ENCODE measurements around the gene ATP8B3. TPM values are rescaled to one million over a fixed set of nuclear protein-coding genes. Genes with fewer than 3 reads are reported as not detected.
A peak's percentile ranks its signal among the peaks of the same experiment; 100 is the strongest.

ATP8B3 gene
- total RNA-seq, 1 donor from 2014 or later: 3.0 TPM

- Histone ChIP-seq H3K27me3 (ENCODE audit: insufficient read depth, low read length) (no peaks in the 10 kb centered on the region), H3K36me3 (ENCODE audit: insufficient read depth, low read length) (no peaks in the 10 kb centered on the region), H3K9me3 (ENCODE audit: insufficient read depth, low read depth, low read length) (no peaks in the 10 kb centered on the region), H3K4me3 (ENCODE audit: insufficient read depth, low read depth, low read length) (no peak overlapping the region), H3K4me1 (ENCODE audit: insufficient read depth, low read length) (peaks cover 51% of the 10 kb centered on the region), H3K4me2 (ENCODE audit: low read length) (peak overlapping the region; percentile 81), H3K9ac (ENCODE audit: low read length) (no peak overlapping the region), H3K79me2 (ENCODE audit: insufficient read depth, low read length) (peaks cover 91% of the 10 kb centered on the region), H4K20me1 (ENCODE audit: insufficient read depth, low read length) (peaks cover 88% of the 10 kb centered on the region), H3K27ac (ENCODE audit: low read depth, low read length) (peak overlapping the region; percentile 19), H2AFZ (ENCODE audit: low read depth, low read length) (no peak overlapping the region)
- H3K4me1 Mint-ChIP-seq (ENCODE audit: low read depth, unreplicated experiment): peaks cover 14% of the 10 kb centered on the region
- TF ChIP-seq EZH2 (IDR thresholded peaks at IDR 0.05; ENCODE audit: insufficient read depth, low read length): no peak
- TF ChIP-seq, protein P1, sequence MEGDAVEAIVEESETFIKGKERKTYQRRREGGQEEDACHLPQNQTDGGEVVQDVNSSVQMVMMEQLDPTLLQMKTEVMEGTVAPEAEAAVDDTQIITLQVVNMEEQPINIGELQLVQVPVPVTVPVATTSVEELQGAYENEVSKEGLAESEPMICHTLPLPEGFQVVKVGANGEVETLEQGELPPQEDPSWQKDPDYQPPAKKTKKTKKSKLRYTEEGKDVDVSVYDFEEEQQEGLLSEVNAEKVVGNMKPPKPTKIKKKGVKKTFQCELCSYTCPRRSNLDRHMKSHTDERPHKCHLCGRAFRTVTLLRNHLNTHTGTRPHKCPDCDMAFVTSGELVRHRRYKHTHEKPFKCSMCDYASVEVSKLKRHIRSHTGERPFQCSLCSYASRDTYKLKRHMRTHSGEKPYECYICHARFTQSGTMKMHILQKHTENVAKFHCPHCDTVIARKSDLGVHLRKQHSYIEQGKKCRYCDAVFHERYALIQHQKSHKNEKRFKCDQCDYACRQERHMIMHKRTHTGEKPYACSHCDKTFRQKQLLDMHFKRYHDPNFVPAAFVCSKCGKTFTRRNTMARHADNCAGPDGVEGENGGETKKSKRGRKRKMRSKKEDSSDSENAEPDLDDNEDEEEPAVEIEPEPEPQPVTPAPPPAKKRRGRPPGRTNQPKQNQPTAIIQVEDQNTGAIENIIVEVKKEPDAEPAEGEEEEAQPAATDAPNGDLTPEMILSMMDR (IDR thresholded peaks at IDR 0.05; ENCODE audit: insufficient read depth, low read depth, low read length): no peak
- DNase-seq (ENCODE audit: low read depth): no peak
- H3K27ac Mint-ChIP-seq (ENCODE audit: unreplicated experiment): peak overlapping the region; percentile 66
- H3K36me3 Mint-ChIP-seq (ENCODE audit: low read depth, unreplicated experiment): no peaks in the 10 kb centered on the region
- no peak for FAIRE-seq
- no peaks in the 10 kb centered on the region for H3K9me3 Mint-ChIP-seq (ENCODE audit: unreplicated experiment)
- H3K4me3 Mint-ChIP-seq (ENCODE audit: unreplicated experiment): peak overlapping the region; percentile 40
- H3K27me3 Mint-ChIP-seq (ENCODE audit: low read depth, unreplicated experiment): no peaks in the 10 kb centered on the region
Measured at GRCh38 chr19:1856345-1856697, 44.2 kb upstream of the ATP8B3 start.

- no peaks in the 10 kb centered on the region for H3K36me3 Mint-ChIP-seq (ENCODE audit: low read depth, unreplicated experiment)
- no peaks in the 10 kb centered on the region for H3K9me3 Mint-ChIP-seq (ENCODE audit: unreplicated experiment)
- peaks cover 46% of the 10 kb centered on the region for H3K4me1 ChIP-seq (ENCODE audit: insufficient read depth, low read length)
- DNase-seq (ENCODE audit: low read depth) (no peak), FAIRE-seq (no peak)
- peak overlapping the region; percentile 50 for H3K9ac ChIP-seq (ENCODE audit: low read length)
- no peaks in the 10 kb centered on the region for H3K27me3 Mint-ChIP-seq (ENCODE audit: low read depth, unreplicated experiment)
- peak overlapping the region; percentile 40 for H3K4me3 Mint-ChIP-seq (ENCODE audit: unreplicated experiment)
- no peak overlapping the region for H3K4me3 ChIP-seq (ENCODE audit: insufficient read depth, low read depth, low read length)
- H3K9me3 ChIP-seq (ENCODE audit: insufficient read depth, low read depth, low read length): no peaks in the 10 kb centered on the region
- H3K27me3 ChIP-seq (ENCODE audit: insufficient read depth, low read length): no peaks in the 10 kb centered on the region
- H3K79me2 ChIP-seq (ENCODE audit: insufficient read depth, low read length): peaks cover 87% of the 10 kb centered on the region
- H4K20me1 ChIP-seq (ENCODE audit: insufficient read depth, low read length): peaks cover 88% of the 10 kb centered on the region
- peak overlapping the region; percentile 19 for H3K27ac ChIP-seq (ENCODE audit: low read depth, low read length)
- peaks cover 17% of the 10 kb centered on the region for H3K4me1 Mint-ChIP-seq (ENCODE audit: low read depth, unreplicated experiment)
- H2AFZ ChIP-seq (ENCODE audit: low read depth, low read length): no peak overlapping the region
- H3K4me2 ChIP-seq (ENCODE audit: low read length): peak overlapping the region; percentile 81
- TF ChIP-seq, protein P1 (IDR thresholded peaks at IDR 0.05; ENCODE audit: insufficient read depth, low read depth, low read length): no peak
- TF ChIP-seq EZH2 (IDR thresholded peaks at IDR 0.05; ENCODE audit: insufficient read depth, low read length): no peak
- peak overlapping the region; percentile 47 for H3K27ac Mint-ChIP-seq (ENCODE audit: unreplicated experiment)
- H3K36me3 ChIP-seq (ENCODE audit: insufficient read depth, low read length): no peaks in the 10 kb centered on the region
Measured at GRCh38 chr19:1855828-1856255, 43.8 kb upstream of the ATP8B3 start.

DNA sequence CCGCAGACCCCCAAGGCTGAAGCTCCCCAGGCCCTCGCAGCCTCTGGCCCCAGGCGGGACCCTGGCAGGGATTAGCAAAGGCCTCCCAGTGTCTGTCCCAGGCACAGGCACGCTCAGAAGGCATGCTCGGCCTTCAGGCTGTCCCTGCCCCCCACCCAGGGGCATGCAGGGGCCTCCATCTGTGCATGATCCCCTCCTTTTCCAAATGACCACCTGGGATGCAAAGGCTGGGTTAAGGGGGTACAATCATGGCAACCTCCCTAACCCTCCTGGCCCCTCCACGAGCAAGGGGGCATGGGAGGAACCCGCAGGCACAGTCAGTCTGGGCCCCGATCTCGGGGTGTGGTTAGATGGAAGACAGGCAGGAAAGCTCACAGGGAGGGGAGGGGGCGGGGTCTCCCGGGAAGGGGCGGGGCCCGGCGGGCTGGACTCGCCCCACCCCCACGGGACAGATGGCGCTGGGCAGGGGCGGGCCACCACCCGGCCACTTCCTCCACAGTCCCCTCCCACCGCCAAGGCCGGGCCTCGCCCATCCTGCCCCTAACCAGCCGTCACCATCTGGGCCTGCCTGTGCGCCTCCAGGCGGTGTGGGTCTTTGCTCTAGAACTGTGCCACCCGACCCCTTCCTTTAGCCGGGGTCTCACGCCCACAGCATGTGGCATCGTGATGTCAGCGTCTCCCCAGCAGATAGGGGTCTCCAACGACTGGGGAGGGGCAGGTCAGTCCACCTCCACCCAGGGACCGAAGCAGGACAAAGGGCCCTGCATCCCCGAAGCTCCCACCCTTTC, 43.2 kb upstream of the ATP8B3 start:
- peaks cover 84% of the 10 kb centered on the region for H4K20me1 ChIP-seq (ENCODE audit: insufficient read depth, low read length)
- TF ChIP-seq, protein P1 (IDR thresholded peaks at IDR 0.05; ENCODE audit: insufficient read depth, low read depth, low read length): no peak
- TF ChIP-seq EZH2 (IDR thresholded peaks at IDR 0.05; ENCODE audit: insufficient read depth, low read length): no peak
- H3K4me2 ChIP-seq (ENCODE audit: low read length): peak overlapping the region; percentile 81
- no peaks in the 10 kb centered on the region for H3K27me3 ChIP-seq (ENCODE audit: insufficient read depth, low read length)
- Mint-ChIP-seq H3K9me3 (ENCODE audit: unreplicated experiment) (no peaks in the 10 kb centered on the region), H3K27ac (ENCODE audit: unreplicated experiment) (peak overlapping the region; percentile 93), H3K4me1 (ENCODE audit: low read depth, unreplicated experiment) (peaks cover 18% of the 10 kb centered on the region), H3K27me3 (ENCODE audit: low read depth, unreplicated experiment) (no peaks in the 10 kb centered on the region), H3K4me3 (ENCODE audit: unreplicated experiment) (peak overlapping the region; percentile 66), H3K36me3 (ENCODE audit: low read depth, unreplicated experiment) (no peaks in the 10 kb centered on the region)
- peaks cover 81% of the 10 kb centered on the region for H3K79me2 ChIP-seq (ENCODE audit: insufficient read depth, low read length)
- H3K36me3 ChIP-seq (ENCODE audit: insufficient read depth, low read length): no peaks in the 10 kb centered on the region
- no peak for FAIRE-seq
- no peak overlapping the region for H3K27ac ChIP-seq (ENCODE audit: low read depth, low read length)
- no peak overlapping the region for H2AFZ ChIP-seq (ENCODE audit: low read depth, low read length)
- no peak overlapping the region for H3K4me3 ChIP-seq (ENCODE audit: insufficient read depth, low read depth, low read length)
- DNase-seq (ENCODE audit: low read depth): peak; percentile 35
- H3K4me1 ChIP-seq (ENCODE audit: insufficient read depth, low read length): peaks cover 40% of the 10 kb centered on the region
- no peaks in the 10 kb centered on the region for H3K9me3 ChIP-seq (ENCODE audit: insufficient read depth, low read depth, low read length)
- H3K9ac ChIP-seq (ENCODE audit: low read length): peak overlapping the region; percentile 50
